Liver (tissue), 9 donors: ENCODE results near the gene EDN1. TPM values are rescaled to one million over a fixed set of nuclear protein-coding genes. Genes with fewer than 3 reads are reported as not detected.

Source experiments
- DNase-seq: peaks from one replicate; pipeline ENCODE4 v3.0.0-alpha.2; 2017; ENCODE audit warnings: low spot score
- H3K27ac ChIP-seq, 2 donors: one replicate each; pipeline ENCODE4 v1.7.0; 2013; ENCODE audit warnings: inconsistent platforms in 2 of 2, low read length in 2 of 2, control low read depth in 1 of 2, low read depth in 1 of 2, mild to moderate bottlenecking in 1 of 2
- H3K27me3 ChIP-seq, 4 donors: one replicate each; pipeline versions ENCODE4 v1.6.1 to v1.7.0; 2013; ENCODE audit warnings: low read length in 3 of 4, inconsistent platforms in 1 of 4, mild to moderate bottlenecking in 1 of 4, moderate library complexity in 1 of 4; ENCODE audit not compliant: control insufficient read depth in 4 of 4, insufficient read depth in 4 of 4
- H3K36me3 ChIP-seq, 4 donors: one replicate each; pipeline versions ENCODE4 v1.6.1 to v1.7.0; 2013; ENCODE audit warnings: low read length in 3 of 4, mild to moderate bottlenecking in 3 of 4, low read depth in 1 of 4, moderate library complexity in 1 of 4; ENCODE audit not compliant: control insufficient read depth in 4 of 4, insufficient read depth in 3 of 4
- H3K4me1 ChIP-seq, 4 donors: one replicate each; pipeline versions ENCODE4 v1.6.1 to v1.7.0; 2013; ENCODE audit warnings: low read length in 3 of 4, mild to moderate bottlenecking in 3 of 4, moderate library complexity in 1 of 4; ENCODE audit not compliant: control insufficient read depth in 4 of 4, insufficient read depth in 4 of 4
- H3K4me3 ChIP-seq, 3 donors: one replicate each; pipeline versions ENCODE4 v1.6.1 to v1.7.0; 2013; ENCODE audit warnings: low read length in 3 of 3, control low read depth in 1 of 3, low read depth in 1 of 3, mild to moderate bottlenecking in 1 of 3
- H3K9ac ChIP-seq, 2 donors: one replicate each; pipeline ENCODE4 v1.7.0; 2013; ENCODE audit warnings: low read length in 2 of 2, mild to moderate bottlenecking in 2 of 2, moderate library complexity in 2 of 2, control low read depth in 1 of 2, low read depth in 1 of 2
- H3K9me3 ChIP-seq, 4 donors: one replicate each; pipeline versions ENCODE4 v1.6.1 to v1.7.0; 2013; ENCODE audit warnings: low read length in 3 of 4; ENCODE audit not compliant: control insufficient read depth in 4 of 4
- EGR1 ChIP-seq, 2 donors: IDR thresholded peaks; 2 replicates each; pipeline ENCODE4 v1.6.1; 2016 to 2018; ENCODE audit warnings: antibody characterized with exemption in 2 of 2, low read depth in 2 of 2
- FOXA1 ChIP-seq: IDR thresholded peaks from 2 replicates; pipeline ENCODE4 v1.6.1; 2016; ENCODE audit warnings: antibody characterized with exemption
- FOXA2 ChIP-seq: IDR thresholded peaks from 2 replicates; pipeline ENCODE4 v1.6.1; 2016; ENCODE audit warnings: antibody characterized with exemption
- GABPA ChIP-seq, 2 donors: IDR thresholded peaks in 1 of 2; conservative IDR thresholded peaks in 1 of 2; 2 replicates each; pipeline ENCODE4 v1.6.1; 2016; ENCODE audit warnings: antibody characterized with exemption in 2 of 2, mild to moderate bottlenecking in 1 of 2, moderate library complexity in 1 of 2
- HNF4A ChIP-seq, 2 donors: conservative IDR thresholded peaks; 2 replicates each; pipeline ENCODE4 v1.6.1; 2016; ENCODE audit warnings: antibody characterized with exemption in 2 of 2, mild to moderate bottlenecking in 2 of 2
- HNF4G ChIP-seq: IDR thresholded peaks from 2 replicates; pipeline ENCODE4 v1.6.1; 2016; ENCODE audit warnings: antibody characterized with exemption
- JUND ChIP-seq, 2 donors: IDR thresholded peaks; 2 replicates each; pipeline ENCODE4 v1.6.1; 2016; ENCODE audit warnings: antibody characterized with exemption in 2 of 2
- NR2F2 ChIP-seq: IDR thresholded peaks from 2 replicates; pipeline ENCODE4 v1.6.1; 2016; ENCODE audit warnings: antibody characterized with exemption
- RAD21 ChIP-seq, 2 donors: IDR thresholded peaks; 2 replicates each; pipeline ENCODE4 v1.6.1; 2016; ENCODE audit warnings: antibody characterized with exemption in 2 of 2, mild to moderate bottlenecking in 2 of 2
- RXRA ChIP-seq, 2 donors: IDR thresholded peaks; 2 replicates each; pipeline ENCODE4 v1.6.1; 2017 to 2018; ENCODE audit warnings: antibody characterized with exemption in 2 of 2, mild to moderate bottlenecking in 1 of 2
- SP1 ChIP-seq: IDR thresholded peaks from 2 replicates; pipeline ENCODE4 v1.6.1; 2018; ENCODE audit warnings: antibody characterized with exemption, mild to moderate bottlenecking
- TAF1 ChIP-seq: conservative IDR thresholded peaks from 2 replicates; pipeline ENCODE4 v1.6.1; 2016; ENCODE audit warnings: antibody characterized with exemption, mild to moderate bottlenecking
- YY1 ChIP-seq: IDR thresholded peaks from 2 replicates; pipeline ENCODE4 v1.6.1; 2016; ENCODE audit warnings: antibody characterized with exemption, mild to moderate bottlenecking
- WGBS: extraction: QIAGEN DNeasy Blood & Tissue Kit; methylation state at CpG from one replicate; pipeline ENCODE4 v1.1.7; 2013; 5-methylcytosine and 5-hydroxymethylcytosine counted together
- polyA plus RNA-seq, 2 donors: library from polyadenylated mRNA; stranded (reverse) in 1 of 2; unstranded in 1 of 2; fragments of 200-250 nt in 1 of 2; fragments of >200 nt in 1 of 2; fragmentation: Nextera tagmentation in 1 of 2; extraction: Ambion mirVana in 1 of 2; gene quantifications; one replicate each; pipeline versions ENCODE4 v1.2.1 to v1.2.3, GENCODE V29; 2013 to 2015
- total RNA-seq, 2 donors: library from RNA; depleted of rRNA; stranded (reverse); fragments of >200 nt; gene quantifications; one replicate each; pipeline ENCODE4 v1.2.3, GENCODE V29; 2014
- TF ChIP-seq, protein P1 (sequence below): IDR thresholded peaks from 2 replicates; pipeline ENCODE4 v1.6.1; 2016; ENCODE audit warnings: antibody characterized with exemption
- TF ChIP-seq, protein P2 (sequence below): IDR thresholded peaks from 2 replicates; pipeline ENCODE4 v1.6.1; 2016; ENCODE audit warnings: antibody characterized with exemption
- TF ChIP-seq, protein P3 (sequence below): fragments of 150-350 bp; IDR thresholded peaks from 2 replicates; pipeline ENCODE4 v1.5.1; 2017; ENCODE audit warnings: improper control_type of control experiment, low read depth, low read length; ENCODE audit not compliant: missing input control
- TF ChIP-seq, protein P4 (sequence below): IDR thresholded peaks from 2 replicates; pipeline ENCODE4 v1.6.1; 2016; ENCODE audit warnings: antibody characterized with exemption, mild to moderate bottlenecking
- TF ChIP-seq, protein P5 (sequence below): IDR thresholded peaks from 2 replicates; pipeline ENCODE4 v1.6.1; 2016; ENCODE audit warnings: antibody characterized with exemption
- donor health status: healthy.
- donor health status: healthy.
- donor health status: healthy.
- donor health status: healthy.
- donor health status: healthy.

EDN1 gene
- total and polyA plus RNA-seq, 4 donors: 0.70 to 1.2 (median 1.0) TPM

DNA sequence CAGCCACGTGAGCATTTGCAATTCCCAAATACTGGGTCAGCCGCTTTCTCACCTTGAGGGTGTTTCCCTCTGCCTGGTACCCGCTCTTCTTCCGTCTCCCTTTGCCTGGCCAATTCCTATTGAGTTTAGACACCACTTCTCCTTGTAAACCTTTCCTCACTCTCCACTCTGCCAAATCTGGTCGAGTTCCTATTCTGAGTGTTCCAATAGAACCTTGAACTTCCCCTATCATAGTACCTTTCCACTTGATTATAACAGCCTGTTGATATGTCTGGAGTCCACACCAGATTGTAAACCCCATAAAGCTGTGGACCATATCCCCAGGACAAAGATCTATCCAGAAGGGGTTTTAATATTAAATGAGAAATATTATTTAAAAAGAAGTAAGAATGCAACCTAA lies 36.0 kb upstream of the EDN1 start (continued):
- TF ChIP-seq, protein P1, sequence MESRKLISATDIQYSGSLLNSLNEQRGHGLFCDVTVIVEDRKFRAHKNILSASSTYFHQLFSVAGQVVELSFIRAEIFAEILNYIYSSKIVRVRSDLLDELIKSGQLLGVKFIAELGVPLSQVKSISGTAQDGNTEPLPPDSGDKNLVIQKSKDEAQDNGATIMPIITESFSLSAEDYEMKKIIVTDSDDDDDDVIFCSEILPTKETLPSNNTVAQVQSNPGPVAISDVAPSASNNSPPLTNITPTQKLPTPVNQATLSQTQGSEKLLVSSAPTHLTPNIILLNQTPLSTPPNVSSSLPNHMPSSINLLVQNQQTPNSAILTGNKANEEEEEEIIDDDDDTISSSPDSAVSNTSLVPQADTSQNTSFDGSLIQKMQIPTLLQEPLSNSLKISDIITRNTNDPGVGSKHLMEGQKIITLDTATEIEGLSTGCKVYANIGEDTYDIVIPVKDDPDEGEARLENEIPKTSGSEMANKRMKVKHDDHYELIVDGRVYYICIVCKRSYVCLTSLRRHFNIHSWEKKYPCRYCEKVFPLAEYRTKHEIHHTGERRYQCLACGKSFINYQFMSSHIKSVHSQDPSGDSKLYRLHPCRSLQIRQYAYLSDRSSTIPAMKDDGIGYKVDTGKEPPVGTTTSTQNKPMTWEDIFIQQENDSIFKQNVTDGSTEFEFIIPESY: no peak
- TF ChIP-seq, protein P2, sequence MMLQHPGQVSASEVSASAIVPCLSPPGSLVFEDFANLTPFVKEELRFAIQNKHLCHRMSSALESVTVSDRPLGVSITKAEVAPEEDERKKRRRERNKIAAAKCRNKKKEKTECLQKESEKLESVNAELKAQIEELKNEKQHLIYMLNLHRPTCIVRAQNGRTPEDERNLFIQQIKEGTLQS: no peak
- TF ChIP-seq RAD21 (IDR thresholded peaks at IDR 0.05): no peak

DNA sequence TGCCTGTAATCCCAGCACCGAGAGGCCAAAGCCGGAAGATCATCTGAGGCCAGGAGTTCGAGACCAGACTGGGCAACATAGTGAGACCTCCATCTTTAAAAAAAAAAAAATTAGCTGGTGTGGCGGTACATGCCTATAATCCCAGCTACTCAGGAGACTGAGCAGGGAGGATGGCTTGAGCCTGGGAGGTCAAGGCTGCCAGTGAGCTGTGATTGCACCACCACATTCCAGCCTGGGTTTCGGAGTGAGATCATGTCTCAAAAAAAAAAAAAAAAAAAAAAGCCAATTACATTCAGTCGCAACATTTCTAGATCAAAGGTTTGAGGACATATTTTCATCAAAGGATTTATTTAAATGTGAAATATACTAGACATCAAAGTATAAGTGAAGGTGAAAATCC lies 32.0 kb upstream of the EDN1 start:
- DNase-seq: no peak
- no peaks in the 10 kb centered on the region for H3K4me1 ChIP-seq
- no peaks in the 10 kb centered on the region for H3K9me3 ChIP-seq
- no peaks in the 10 kb centered on the region for H3K36me3 ChIP-seq
- H3K4me3 ChIP-seq: no peak overlapping the region
- TF ChIP-seq, protein P3, sequence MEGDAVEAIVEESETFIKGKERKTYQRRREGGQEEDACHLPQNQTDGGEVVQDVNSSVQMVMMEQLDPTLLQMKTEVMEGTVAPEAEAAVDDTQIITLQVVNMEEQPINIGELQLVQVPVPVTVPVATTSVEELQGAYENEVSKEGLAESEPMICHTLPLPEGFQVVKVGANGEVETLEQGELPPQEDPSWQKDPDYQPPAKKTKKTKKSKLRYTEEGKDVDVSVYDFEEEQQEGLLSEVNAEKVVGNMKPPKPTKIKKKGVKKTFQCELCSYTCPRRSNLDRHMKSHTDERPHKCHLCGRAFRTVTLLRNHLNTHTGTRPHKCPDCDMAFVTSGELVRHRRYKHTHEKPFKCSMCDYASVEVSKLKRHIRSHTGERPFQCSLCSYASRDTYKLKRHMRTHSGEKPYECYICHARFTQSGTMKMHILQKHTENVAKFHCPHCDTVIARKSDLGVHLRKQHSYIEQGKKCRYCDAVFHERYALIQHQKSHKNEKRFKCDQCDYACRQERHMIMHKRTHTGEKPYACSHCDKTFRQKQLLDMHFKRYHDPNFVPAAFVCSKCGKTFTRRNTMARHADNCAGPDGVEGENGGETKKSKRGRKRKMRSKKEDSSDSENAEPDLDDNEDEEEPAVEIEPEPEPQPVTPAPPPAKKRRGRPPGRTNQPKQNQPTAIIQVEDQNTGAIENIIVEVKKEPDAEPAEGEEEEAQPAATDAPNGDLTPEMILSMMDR: no peak
- TF ChIP-seq GABPA (IDR thresholded peaks at IDR 0.05 in 1 of 2, conservative IDR thresholded peaks at IDR 0.05 in 1 of 2) (no peak), SP1 (no peak), HNF4G (no peak), RXRA (IDR thresholded peaks at IDR 0.05) (no peak), NR2F2 (no peak), FOXA2 (no peak), RAD21 (IDR thresholded peaks at IDR 0.05) (no peak), YY1 (no peak), HNF4A (conservative IDR thresholded peaks at IDR 0.05) (no peak), JUND (IDR thresholded peaks at IDR 0.05) (no peak), EGR1 (IDR thresholded peaks at IDR 0.05; ENCODE audit: low read depth in 2 of 2) (no peak), TAF1 (no peak), FOXA1 (no peak)
- TF ChIP-seq, protein P2: no peak
- TF ChIP-seq, protein P4, sequence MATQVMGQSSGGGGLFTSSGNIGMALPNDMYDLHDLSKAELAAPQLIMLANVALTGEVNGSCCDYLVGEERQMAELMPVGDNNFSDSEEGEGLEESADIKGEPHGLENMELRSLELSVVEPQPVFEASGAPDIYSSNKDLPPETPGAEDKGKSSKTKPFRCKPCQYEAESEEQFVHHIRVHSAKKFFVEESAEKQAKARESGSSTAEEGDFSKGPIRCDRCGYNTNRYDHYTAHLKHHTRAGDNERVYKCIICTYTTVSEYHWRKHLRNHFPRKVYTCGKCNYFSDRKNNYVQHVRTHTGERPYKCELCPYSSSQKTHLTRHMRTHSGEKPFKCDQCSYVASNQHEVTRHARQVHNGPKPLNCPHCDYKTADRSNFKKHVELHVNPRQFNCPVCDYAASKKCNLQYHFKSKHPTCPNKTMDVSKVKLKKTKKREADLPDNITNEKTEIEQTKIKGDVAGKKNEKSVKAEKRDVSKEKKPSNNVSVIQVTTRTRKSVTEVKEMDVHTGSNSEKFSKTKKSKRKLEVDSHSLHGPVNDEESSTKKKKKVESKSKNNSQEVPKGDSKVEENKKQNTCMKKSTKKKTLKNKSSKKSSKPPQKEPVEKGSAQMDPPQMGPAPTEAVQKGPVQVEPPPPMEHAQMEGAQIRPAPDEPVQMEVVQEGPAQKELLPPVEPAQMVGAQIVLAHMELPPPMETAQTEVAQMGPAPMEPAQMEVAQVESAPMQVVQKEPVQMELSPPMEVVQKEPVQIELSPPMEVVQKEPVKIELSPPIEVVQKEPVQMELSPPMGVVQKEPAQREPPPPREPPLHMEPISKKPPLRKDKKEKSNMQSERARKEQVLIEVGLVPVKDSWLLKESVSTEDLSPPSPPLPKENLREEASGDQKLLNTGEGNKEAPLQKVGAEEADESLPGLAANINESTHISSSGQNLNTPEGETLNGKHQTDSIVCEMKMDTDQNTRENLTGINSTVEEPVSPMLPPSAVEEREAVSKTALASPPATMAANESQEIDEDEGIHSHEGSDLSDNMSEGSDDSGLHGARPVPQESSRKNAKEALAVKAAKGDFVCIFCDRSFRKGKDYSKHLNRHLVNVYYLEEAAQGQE: no peak
- TF ChIP-seq, protein P1: no peak
- TF ChIP-seq, protein P5, sequence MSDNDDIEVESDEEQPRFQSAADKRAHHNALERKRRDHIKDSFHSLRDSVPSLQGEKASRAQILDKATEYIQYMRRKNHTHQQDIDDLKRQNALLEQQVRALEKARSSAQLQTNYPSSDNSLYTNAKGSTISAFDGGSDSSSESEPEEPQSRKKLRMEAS: no peak
- no peaks in the 10 kb centered on the region for H3K27me3 ChIP-seq
- no peak overlapping the region for H3K9ac ChIP-seq
- WGBS: 96% methylated on average over 6 of the region's 6 CpGs
- H3K27ac ChIP-seq: no peak overlapping the region
